Coronary artery (tissue), 2 donors: Measurements from ENCODE around the gene ABCF3.

Experiments
- DNase-seq: peaks from one replicate; pipeline ENCODE4 v3.0.0-alpha.2; 2017; ENCODE audit warnings: low spot score
- H3K27ac ChIP-seq, 2 donors: fragments of 200-600 bp; sonication (generic); one replicate each; pipeline ENCODE4 v1.5.1; 2016 to 2019
- H3K4me3 ChIP-seq: fragments of 200-600 bp; sonication (generic); 2 replicates; pipeline ENCODE4 v1.5.1; 2016; ENCODE audit warnings: mild to moderate bottlenecking, moderate library complexity
- TF ChIP-seq, protein P1 (sequence below): fragments of 200-600 bp; sonication (generic); IDR thresholded peaks from one replicate; pipeline ENCODE4 v1.5.1; 2019; ENCODE audit warnings: antibody characterized with exemption

The ABCF3 gene, protein sequence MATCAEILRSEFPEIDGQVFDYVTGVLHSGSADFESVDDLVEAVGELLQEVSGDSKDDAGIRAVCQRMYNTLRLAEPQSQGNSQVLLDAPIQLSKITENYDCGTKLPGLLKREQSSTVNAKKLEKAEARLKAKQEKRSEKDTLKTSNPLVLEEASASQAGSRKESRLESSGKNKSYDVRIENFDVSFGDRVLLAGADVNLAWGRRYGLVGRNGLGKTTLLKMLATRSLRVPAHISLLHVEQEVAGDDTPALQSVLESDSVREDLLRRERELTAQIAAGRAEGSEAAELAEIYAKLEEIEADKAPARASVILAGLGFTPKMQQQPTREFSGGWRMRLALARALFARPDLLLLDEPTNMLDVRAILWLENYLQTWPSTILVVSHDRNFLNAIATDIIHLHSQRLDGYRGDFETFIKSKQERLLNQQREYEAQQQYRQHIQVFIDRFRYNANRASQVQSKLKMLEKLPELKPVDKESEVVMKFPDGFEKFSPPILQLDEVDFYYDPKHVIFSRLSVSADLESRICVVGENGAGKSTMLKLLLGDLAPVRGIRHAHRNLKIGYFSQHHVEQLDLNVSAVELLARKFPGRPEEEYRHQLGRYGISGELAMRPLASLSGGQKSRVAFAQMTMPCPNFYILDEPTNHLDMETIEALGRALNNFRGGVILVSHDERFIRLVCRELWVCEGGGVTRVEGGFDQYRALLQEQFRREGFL

DNA sequence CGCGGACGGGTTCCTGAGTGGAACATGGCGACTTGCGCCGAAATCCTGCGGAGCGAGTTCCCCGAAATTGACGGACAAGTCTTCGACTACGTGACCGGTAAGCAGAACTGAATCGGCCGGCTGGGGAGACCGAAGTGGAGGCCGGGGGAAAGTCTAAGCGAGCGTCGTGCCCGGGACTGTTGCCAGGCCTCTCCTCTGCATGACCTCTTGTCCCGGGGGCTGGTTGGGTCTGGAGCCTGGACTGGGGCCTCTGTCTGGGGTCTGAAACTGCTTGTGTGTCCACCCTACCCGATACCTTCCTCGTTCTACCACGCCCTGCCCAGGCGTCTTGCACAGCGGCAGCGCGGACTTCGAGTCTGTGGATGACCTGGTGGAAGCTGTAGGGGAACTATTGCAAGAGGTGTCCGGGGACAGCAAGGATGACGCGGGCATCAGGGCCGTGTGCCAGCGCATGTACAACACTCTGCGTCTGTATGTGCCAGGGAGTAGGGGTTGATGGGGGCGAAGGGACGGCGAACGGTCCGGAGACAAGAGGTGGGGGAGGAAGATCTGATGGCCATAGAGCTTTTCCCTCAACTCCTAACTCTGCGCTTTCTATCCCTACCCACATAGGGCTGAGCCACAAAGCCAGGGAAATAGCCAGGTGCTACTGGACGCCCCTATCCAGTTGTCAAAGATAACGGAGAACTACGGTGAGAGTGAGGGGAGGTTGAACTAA, at the start of gene ABCF3:
Gene ABCF3, plus strand, starts transcription at position 16 of the 718 bp plus-strand sequence. Its CDS starts 9 bp downstream, at position 25.
- peak within 1 kb of the TSS; percentile 91 to 93 for H3K27ac ChIP-seq
- H3K4me3 ChIP-seq: peak within 1 kb of the TSS; percentile 98
- TF ChIP-seq, protein P1, sequence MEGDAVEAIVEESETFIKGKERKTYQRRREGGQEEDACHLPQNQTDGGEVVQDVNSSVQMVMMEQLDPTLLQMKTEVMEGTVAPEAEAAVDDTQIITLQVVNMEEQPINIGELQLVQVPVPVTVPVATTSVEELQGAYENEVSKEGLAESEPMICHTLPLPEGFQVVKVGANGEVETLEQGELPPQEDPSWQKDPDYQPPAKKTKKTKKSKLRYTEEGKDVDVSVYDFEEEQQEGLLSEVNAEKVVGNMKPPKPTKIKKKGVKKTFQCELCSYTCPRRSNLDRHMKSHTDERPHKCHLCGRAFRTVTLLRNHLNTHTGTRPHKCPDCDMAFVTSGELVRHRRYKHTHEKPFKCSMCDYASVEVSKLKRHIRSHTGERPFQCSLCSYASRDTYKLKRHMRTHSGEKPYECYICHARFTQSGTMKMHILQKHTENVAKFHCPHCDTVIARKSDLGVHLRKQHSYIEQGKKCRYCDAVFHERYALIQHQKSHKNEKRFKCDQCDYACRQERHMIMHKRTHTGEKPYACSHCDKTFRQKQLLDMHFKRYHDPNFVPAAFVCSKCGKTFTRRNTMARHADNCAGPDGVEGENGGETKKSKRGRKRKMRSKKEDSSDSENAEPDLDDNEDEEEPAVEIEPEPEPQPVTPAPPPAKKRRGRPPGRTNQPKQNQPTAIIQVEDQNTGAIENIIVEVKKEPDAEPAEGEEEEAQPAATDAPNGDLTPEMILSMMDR: no peak
- DNase-seq: no peak

DNA sequence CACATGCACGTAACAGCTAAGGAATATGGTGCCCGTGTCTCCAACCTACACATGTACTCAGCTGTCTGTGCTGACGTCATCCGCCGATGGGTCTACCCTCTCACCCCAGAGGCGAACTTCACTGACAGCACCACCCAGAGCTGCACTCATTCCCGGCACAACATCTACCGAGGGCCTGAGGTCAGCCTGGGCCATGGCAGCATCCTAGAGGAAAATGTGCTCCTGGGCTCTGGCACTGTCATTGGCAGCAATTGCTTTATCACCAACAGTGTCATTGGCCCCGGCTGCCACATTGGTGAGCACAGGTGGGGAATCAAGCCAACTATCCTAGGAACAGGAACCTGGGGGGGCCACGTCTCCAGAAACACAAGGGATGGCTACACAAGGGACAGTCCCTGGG, 45.6 kb upstream of the ABCF3 start:
- no peak for DNase-seq
- Histone ChIP-seq H3K4me3 (no peak overlapping the region), H3K27ac (no peak overlapping the region)
- TF ChIP-seq, protein P1: no peak

DNA sequence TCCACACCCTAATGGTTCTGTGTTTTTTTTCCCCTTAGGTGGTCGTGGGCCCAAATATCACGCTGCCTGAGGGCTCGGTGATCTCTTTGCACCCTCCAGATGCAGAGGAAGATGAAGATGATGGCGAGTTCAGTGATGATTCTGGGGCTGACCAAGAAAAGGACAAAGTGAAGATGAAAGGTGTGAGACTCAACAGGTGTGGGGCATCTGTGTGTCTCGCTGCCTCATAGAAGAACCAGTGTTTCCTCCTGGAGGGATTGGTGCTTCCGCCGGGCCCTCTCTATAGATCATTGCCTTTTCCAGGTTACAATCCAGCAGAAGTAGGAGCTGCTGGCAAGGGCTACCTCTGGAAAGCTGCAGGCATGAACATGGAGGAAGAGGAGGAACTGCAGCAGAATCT, 43.8 kb upstream of the ABCF3 start:
- no peak for DNase-seq
- Histone ChIP-seq H3K27ac (no peak overlapping the region), H3K4me3 (no peak overlapping the region)
- TF ChIP-seq, protein P1: no peak

DNA sequence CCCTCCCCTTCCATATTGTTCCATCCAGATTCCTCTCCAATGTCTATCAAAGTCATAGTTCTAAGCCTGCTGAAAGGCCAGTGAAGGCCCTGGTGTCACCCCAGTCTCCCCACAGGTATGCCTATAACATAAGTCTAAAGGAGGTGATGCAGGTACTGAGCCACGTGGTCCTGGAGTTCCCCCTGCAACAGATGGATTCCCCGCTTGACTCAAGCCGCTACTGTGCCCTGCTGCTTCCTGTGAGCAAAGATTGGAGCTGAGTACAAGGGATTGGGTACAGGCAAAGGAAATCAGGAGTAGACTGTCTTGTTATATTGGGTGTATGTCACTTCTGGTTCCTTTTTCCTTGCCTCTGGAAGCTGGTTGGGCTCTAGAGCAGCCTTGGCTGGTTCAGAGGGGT, 42.7 kb upstream of the ABCF3 start:
- Histone ChIP-seq H3K4me3 (no peak overlapping the region), H3K27ac (no peak overlapping the region)
- no peak for DNase-seq
- TF ChIP-seq, protein P1: no peak

DNA sequence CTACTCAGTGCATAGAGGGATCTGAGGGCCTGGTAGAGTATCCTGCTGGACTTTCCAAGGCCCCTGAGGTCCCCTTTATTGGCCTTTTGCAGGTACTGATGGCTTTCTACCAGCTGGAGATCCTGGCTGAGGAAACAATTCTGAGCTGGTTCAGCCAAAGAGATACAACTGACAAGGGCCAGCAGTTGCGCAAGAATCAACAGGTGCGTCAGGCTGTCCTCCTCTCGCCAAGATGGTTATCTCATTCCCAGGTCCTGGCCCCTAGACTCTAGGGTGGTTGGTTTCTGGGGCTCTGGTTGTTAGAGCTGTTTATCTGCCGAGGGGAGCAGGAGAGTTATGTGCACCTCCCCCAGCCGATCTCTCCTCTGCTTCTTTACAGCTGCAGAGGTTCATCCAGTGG, 41.5 kb upstream of the ABCF3 start:
- TF ChIP-seq, protein P1: no peak
- no peak for DNase-seq

DNA sequence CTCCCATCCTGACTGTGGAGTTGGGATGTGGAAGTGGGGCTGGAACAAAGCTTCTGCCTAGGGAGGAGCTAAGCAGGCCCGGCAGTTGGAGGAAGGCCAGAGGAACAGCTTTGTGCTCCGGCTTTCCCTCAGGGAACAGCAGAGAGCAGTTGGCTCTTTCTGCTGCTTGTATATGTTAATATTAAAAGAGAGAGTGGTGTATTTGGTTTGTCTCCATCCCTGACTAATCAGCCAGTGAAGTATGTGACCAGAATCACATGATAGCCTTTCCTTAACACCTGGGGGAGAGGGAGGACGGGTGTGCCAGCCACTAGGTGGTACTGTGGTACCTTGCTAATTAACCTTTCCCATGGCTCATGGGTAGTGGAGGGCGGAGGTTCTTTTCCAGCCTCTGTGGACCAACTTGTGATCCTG, 40.9 kb upstream of the ABCF3 start:
- no peak for DNase-seq
- TF ChIP-seq, protein P1: no peak
- H3K4me3 ChIP-seq: no peak overlapping the region
- no peak overlapping the region for H3K27ac ChIP-seq

More for the DNA sequence above, 41.5 kb upstream of the ABCF3 start:
- Histone ChIP-seq H3K27ac (no peak overlapping the region), H3K4me3 (no peak overlapping the region)
